C4-2B (cell line): ENCODE data around the gene TSLP.
A peak's percentile ranks its signal among the peaks of the same experiment; 100 is the strongest.

ENCODE experiments used
- H3K27ac ChIP-seq: fragments of 450-650 bp; 2 replicates; pipeline ENCODE4 v1.5.1; 2017
- ZFX ChIP-seq: fragments of 450-650 bp; IDR thresholded peaks from 2 replicates; pipeline ENCODE4 v1.6.1; 2017
- TF ChIP-seq, protein P1 (sequence below): fragments of 450-650 bp; conservative IDR thresholded peaks from 2 replicates; pipeline ENCODE4 v1.5.1; 2017; ENCODE audit warnings: mild to moderate bottlenecking

The TSLP gene

DNA sequence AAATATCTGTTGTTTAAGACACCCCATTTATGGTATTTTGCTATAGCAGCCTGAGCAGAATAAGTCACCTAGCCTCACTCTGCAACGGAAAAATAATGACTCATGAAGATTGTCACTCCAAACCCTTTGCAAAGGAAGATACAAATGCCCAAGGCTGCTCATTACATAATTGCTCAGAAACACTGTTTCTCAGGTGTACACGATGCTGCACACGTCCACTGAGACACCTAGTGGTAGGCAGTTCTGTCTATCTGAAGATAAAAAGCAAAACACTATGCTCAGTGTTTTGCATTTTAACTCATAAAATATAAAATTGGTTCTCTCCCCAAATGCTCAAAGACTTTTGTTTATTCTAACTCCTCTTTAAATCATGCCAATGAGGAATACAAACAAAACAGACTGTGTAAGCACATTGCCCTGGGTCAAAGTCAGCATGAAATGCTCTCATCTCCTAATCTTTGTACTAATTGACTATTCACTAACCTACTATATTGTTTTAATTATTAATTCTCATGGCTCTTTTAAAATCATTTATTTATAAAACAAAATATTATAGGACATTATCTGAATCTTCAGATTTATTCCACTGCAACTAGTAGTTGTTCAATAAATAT lies 7.7 kb upstream of the TSLP start:
- H3K27ac ChIP-seq: no peak overlapping the region
- TF ChIP-seq, protein P1, sequence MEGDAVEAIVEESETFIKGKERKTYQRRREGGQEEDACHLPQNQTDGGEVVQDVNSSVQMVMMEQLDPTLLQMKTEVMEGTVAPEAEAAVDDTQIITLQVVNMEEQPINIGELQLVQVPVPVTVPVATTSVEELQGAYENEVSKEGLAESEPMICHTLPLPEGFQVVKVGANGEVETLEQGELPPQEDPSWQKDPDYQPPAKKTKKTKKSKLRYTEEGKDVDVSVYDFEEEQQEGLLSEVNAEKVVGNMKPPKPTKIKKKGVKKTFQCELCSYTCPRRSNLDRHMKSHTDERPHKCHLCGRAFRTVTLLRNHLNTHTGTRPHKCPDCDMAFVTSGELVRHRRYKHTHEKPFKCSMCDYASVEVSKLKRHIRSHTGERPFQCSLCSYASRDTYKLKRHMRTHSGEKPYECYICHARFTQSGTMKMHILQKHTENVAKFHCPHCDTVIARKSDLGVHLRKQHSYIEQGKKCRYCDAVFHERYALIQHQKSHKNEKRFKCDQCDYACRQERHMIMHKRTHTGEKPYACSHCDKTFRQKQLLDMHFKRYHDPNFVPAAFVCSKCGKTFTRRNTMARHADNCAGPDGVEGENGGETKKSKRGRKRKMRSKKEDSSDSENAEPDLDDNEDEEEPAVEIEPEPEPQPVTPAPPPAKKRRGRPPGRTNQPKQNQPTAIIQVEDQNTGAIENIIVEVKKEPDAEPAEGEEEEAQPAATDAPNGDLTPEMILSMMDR: peak; percentile 86
- TF ChIP-seq ZFX: no peak

DNA sequence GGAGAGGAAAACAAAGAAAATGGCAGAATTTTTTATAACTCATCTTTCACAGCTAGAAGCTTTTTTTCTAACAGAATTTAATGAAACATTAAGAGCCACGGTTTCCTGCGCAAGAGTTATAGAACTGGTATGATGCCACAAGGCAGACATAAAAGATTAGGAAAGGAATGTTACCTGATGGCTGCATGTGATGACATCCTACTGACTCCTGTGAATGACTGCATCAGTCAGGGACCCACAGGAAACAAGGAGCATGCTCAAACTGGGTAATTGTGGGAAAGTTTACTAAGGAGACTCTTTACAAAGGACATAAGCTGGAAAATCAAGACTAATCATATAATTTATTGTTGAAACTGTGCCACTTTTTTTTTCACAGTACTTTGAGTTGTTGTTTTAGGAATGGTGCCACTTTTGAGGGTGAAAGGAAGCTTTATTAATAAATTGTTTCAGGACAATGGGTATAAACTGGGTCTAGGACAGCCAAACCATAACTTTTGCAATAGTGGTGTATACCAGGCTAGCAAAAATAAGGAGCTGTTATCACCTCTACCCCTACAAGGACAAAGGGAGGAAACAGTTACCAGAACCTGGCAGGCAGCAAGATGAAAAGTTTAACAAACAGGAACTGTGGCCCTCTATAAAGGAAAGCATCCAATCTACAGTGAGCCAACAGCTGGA lies 5.1 kb upstream of the TSLP start:
- TF ChIP-seq, protein P1: no peak
- TF ChIP-seq ZFX: no peak
- H3K27ac ChIP-seq: no peak overlapping the region

DNA sequence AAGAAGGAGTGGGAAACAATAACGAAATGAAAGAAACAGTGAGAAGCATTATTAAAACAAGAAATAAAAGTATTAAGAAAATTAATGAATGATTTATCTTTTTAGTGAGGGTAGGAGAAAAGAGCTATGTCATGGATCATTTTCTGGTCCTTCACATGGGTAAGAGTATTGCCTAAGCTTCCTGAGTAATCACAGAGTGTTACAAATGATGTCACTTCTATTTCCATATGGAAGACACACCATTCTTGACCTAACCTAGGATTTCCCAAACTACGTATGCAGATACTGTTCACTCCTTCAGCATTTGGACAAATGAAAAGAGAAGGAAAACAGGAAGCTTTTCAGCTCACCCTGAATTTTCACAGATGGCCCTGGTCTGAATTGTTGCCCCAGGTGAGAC lies 3.3 kb upstream of the TSLP start:
- TF ChIP-seq ZFX: no peak
- TF ChIP-seq, protein P1: no peak
- no peak overlapping the region for H3K27ac ChIP-seq

DNA sequence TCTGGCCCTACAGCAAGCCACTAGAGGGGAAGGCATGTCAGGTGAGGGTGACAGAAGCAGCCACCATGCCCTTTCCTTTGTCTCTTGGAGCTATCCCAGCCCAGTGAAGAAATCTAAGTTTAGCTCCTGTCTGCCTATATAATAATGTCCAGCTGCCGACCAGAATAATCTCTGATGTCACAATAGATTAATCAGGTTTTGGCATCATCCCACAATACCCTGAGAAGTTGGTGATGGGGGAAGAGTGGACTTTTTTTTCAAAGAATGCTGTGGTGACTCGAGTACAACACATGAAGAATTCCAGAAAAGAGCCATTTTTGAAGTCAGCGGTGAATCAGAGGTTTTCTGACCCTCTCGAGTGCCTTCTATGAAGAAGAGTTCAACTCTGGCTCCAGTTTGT lies 1.7 kb upstream of the TSLP start:
- no peak overlapping the region for H3K27ac ChIP-seq
- TF ChIP-seq ZFX: no peak
- TF ChIP-seq, protein P1: no peak

DNA sequence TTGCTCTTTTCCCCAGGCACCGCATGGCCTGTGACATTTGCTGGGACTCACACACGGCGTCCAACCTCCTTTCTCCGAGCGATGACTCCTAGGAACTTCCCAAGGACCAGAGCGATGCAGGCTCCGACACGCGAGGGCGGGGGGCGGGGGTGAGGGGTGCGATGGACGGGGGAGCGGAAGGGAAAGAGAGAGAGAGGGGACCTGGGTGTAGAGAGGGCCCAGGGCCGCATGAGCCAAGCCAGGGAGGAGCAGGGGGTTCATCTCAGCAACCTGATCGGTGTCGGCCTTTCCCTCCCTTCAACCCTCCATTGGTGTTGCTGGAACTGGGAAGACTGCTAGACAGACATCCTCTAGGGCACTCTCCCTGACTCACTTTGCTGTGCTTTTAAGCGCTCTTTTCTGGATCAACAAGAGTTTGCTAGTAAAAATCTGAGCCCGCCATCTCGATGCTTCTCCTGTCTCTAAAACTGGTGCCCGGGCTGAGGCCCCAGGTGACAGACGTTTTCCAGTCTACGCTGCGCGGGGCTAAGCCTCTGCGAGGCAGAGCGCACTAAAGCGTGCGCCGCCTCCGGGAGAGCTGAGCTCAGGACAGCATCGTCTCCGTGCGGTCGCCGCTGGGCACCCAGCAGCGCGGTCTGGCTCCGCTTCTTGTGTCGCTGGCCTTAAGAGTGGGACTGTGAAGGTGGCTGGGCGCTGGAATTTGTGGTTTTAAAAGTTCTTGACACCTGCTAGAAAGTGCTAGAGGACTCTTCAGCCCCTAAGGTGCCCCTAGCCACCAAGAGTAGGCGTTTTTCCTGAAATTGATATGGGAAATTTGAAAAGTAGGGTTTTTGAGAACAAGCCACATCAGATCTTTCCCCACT lies 1.0 kb upstream of the TSLP start:
- TF ChIP-seq, protein P1: no peak
- TF ChIP-seq ZFX: no peak
- no peak overlapping the region for H3K27ac ChIP-seq

- TF ChIP-seq ZFX: no peak
- TF ChIP-seq, protein P1: no peak
- H3K27ac ChIP-seq: no peak overlapping the region
Measured at GRCh38 chr5:111072949-111073682, 1.6 kb downstream of the TSLP start.
